ENCODE results near the gene CD300LD.
A peak's percentile ranks its signal among the peaks of the same experiment; 100 is the strongest.
"Not testable (repeated sequence)": the region's sequence is repeated elsewhere in the genome, so short reads cannot be mapped to it uniquely, and the experiment has no call there.

Gene CD300LD

DNA sequence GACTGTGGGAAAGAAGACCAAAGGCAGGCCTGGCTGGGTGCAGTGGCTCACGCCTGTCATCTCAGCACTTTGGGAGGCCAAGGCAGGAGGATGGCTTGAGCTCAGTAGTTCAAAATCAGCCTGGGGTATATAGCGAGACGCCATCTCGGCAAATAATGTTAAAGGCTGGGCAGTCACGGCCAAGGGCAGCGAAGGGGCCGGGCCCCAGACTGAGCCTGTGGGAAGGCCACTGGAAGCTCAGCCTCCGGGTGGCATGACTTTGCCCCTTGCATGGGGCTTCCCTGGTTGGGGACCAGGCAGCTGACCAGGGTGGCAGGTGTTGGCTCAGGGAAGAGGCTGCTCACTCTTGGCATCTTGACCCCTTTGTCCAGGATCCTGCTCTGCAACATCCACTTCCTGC lies 14.0 kb upstream of the CD300LD start:
- DNase-seq = no peak

- peak; percentile 69 for DNase-seq
These were observed 13.3 kb upstream of the CD300LD start for GRCh38 chr17:74605361-74605760.

DNA sequence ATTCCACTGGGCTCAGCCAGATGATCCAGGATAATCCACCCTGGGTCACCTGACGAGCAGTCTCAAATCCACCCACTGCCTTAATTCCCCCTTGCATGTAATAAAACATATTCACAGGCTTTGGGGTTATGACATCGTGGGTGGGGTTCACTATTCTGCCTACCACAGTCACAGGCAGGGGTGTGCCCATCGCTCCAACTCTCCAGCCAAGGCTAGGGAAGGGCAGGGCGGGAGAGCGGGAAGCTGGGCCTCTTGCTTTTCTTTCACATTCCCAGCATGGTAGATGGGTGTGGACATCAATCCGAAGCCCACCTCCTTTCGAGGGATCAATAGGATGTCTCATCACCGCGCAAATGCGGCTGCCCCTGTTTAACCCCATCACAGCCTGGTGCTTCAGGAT lies 12.7 kb upstream of the CD300LD start:
- no peak for DNase-seq

- DNase-seq = no peak
These were observed 12.1 kb upstream of the CD300LD start for GRCh38 chr17:74604200-74604599.

- DNase-seq = no peak
These were observed 11.7 kb upstream of the CD300LD start for GRCh38 chr17:74603746-74604145.

GRCh38 chr17:74603037-74603635 lies 11.1 kb upstream of the CD300LD start:
- DNase-seq = no peak

DNA sequence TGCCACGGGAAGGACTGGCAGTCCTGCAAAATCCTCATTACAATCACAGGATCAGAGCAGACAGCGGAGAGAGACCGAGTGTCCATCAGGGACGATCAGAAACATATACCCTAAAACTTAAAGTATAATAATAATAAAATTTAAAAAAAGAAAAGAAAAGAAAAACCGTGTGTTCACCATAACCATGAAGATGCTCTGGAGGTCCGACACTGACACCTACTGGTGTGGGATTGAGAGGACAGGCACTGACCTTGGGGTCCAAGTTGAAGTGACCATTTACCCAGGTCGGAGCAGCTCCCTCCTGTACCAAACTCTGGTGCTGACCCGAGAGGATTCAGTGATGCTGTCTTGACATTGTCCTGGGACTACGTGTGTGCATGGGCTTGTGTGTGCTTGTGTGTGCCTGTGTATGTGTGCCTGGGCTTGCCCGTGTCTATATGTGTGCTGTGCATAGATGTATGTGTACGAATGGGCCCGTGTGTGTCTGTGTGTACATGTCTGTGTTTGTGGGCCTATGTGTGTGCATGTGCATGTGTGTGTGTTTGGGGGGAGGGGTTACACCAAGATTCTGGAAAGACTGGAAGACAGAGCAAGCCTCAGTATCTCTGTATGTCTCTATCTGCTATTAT lies 10.0 kb upstream of the CD300LD start:
- peak; percentile 22 for DNase-seq

DNA sequence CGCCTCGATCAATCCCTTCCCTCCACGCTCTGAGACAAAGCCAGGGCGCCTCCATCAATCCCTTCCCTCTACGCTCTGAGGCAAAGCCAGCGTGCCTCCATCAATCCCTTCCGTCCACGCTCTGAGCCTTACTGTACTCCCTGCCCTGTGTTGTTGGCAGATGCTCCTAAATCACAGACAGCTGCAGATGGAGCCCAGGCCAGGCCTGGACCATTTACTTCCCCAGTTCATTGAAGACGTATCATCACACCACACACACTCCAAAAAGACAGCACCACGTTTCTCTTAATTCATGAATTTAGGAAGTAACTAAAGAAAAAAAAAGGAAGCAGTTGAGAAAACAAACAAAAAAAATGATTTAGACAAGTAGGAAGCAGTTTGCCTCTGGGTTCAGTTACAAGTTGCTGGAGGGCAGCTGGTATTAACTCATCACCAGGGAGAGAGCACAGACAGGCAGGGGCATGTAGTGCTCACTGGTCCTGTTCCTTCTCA lies 7.4 kb upstream of the CD300LD start:
- no peak for DNase-seq

DNA sequence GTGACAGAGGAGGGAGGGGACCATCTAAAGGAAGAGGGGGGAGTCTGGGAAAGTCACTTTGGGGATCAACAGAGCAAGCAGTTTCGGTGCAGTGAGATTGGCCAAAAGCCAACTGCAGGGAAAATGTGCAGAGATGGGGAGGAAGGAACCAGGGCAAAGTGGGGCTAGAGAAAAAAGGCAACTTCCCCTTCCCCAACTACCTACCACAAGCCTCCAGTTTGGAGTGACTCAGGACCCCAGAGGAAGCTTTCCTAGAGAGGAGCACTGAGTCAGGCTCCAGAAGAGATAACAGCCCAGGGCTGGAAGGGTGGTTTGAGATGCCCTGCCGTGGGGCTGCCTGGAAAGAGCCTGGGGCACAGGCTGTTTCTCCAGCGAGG lies 6.9 kb upstream of the CD300LD start:
- no peak for DNase-seq

DNA sequence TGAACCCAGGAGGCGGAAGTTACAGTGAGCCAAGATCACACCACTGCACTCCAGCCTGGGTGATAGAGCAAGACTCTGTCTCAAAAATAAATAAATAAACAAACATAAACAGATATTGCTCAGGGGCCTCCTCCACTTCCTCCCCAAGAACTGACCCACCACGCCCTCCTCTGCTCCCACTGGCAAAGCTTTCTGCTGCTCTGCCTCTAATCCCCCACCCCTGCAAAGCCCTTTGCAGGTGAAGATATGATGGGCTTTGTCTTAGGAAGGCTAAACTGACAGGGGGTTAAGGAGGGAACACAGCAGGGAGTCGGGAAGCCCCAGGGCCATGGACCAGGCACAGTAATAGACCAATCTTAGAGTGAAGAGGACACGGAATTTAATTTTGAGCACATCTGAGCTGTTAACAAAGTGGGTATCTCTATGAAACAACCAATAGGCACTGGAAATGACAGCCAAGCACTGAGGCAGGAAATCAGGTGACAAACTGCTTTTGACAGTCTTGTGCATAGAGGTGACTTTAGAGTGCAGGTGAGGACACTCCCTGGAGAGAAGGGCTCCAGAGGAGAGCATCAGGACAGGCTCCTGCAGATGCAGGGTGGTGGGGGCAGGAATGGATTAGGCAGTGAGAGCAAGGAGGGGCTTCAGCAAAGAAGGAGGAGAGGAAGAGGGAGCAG lies 6.4 kb upstream of the CD300LD start:
- DNase-seq = no peak

- no peak for DNase-seq
These were observed 5.1 kb upstream of the CD300LD start for GRCh38 chr17:74597069-74597790.

DNA sequence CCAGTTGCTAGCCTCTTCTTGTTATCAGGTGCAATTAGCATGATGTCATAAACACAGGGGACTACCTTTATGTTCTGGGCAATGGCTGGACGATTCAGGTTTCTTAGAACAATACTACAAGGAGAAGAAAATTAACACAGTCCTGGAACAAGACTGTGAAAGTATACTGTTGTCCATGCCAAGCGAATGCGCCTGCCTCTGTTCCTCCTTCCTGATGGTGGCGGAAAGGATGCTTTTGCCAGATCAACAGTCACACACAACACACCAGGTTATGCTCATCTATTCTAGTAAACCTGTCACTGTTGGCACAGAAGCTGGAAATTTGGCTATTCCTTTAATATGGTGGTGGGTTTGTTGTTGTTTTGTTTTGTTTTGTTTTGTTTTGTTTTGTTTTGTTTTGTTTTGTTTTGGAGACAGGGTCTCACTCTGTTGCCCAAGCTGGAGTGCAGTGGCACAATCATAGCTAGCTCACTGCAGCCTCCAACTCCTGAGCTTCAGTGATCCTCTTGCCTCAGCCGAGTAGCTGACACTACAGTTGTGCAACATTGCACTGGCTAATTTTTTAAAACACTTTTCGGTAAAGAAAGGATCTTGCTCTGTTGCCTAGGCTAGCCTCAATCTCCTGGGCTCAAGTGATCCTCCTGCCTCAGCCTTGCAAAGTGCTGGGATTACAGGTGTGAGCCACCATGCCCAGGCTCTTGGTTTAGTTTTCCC lies 3.1 kb upstream of the CD300LD start:
- DNase-seq = no peak

GRCh38 chr17:74591503-74591902 lies 580 bp downstream of the CD300LD start:
- no peak for DNase-seq

- no peak for DNase-seq
These were observed 6.4 kb downstream of the CD300LD start for GRCh38 chr17:74585711-74586110.

GRCh38 chr17:74584292-74585060 lies 7.6 kb downstream of the CD300LD start:
- DNase-seq = no peak

- DNase-seq = no peak
These were observed 9.4 kb downstream of the CD300LD start for GRCh38 chr17:74582633-74583032.

GRCh38 chr17:74579900-74580299 lies 12.2 kb downstream of the CD300LD start:
- no peak for DNase-seq

GRCh38 chr17:74578979-74579378 lies 13.1 kb downstream of the CD300LD start:
- DNase-seq = no peak

GRCh38 chr17:74574489-74575142 lies 17.5 kb downstream of the CD300LD start:
- no peak for DNase-seq

DNA sequence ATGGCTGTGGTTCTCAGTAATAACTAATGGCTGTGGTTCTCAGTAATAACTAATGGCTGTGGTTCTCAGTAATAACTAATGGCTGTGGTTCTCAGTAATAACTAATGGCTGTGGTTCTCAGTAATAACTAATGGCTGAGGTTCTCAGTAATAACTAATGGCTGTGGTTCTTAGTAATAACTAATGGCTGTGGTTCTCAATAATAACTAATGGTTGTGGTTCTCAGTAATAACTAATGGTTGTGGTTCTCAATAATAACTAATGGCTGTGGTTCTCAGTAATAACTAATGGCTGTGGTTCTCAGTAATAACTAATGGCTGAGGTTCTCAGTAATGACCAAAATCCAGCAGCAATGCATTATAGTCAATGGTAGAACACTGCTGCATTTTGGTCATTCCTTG lies 18.4 kb downstream of the CD300LD start:
- DNase-seq = not testable (repeated sequence)

GRCh38 chr17:74573169-74573568 lies 18.9 kb downstream of the CD300LD start:
- DNase-seq = no peak
